OCI-LY7 (cell line): Measurements from ENCODE around the gene CHPT1.

Experiments
- CTCF ChIP-seq: fragments of 200-600 bp; sonication (generic); conservative IDR thresholded peaks from 2 replicates; pipeline ENCODE4 v1.5.1; 2014; ENCODE audit warnings: mild to moderate bottlenecking, antibody characterized with exemption, low read length, moderate library complexity, mixed read lengths
- EZH2phosphoT487 ChIP-seq: fragments of 200-600 bp; sonication (generic); IDR thresholded peaks from 2 replicates; pipeline ENCODE4 v1.6.1; 2018; ENCODE audit warnings: low read depth, borderline replicate concordance, mild to moderate bottlenecking, mixed run types, antibody characterized with exemption, low read length, moderate library complexity, mixed read lengths

DNA sequence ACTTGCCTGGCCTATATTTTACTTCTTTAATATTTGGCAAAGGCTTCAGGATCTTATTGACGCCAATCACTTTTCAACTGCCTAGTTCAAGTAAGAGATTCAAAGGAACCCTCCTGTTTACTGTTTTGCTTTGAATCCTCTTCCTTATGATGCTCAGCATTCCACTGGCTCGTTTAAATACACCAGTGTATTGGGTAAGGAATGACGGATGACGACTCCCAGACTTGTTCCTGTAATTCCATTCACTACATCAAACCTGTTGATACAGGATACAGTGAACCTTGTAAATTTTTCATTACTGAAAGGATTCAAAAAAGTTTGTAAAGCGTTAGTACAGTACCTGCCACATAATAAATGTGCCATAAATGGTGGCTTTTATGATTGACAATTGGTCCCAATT, 43.5 kb downstream of the CHPT1 start:
- no peak for TF ChIP-seq CTCF
- no peak for TF ChIP-seq EZH2phosphoT487
